PFSK-1 (cell line): Measurements from ENCODE around the gene FKBP10.

ENCODE experiments used
- FOXP2 ChIP-seq: optimal IDR thresholded peaks from 2 replicates; pipeline ENCODE3; 2011; ENCODE audit warnings: borderline replicate concordance, control low read depth, inconsistent platforms; ENCODE audit not compliant: insufficient read depth; ENCODE audit errors: extremely low read length, extremely low read depth
- POLR2AphosphoS5 ChIP-seq: IDR thresholded peaks from 2 replicates; pipeline ENCODE4 v1.6.1; 2012; ENCODE audit warnings: low read depth, mild to moderate bottlenecking, control low read depth, low read length, moderate library complexity
- SIN3A ChIP-seq: IDR thresholded peaks from 2 replicates; pipeline ENCODE4 v1.6.1; 2012; ENCODE audit warnings: mild to moderate bottlenecking, low read length, moderate library complexity, borderline replicate concordance; ENCODE audit not compliant: insufficient read depth
- TAF1 ChIP-seq: IDR thresholded peaks from 2 replicates; pipeline ENCODE4 v1.6.1; 2012; ENCODE audit warnings: low read length, control low read depth, borderline replicate concordance; ENCODE audit not compliant: insufficient read depth
- TF ChIP-seq, protein P1 (sequence below), 2 experiments: IDR thresholded peaks; 2 replicates each; pipeline versions ENCODE4 v1.6.1 to v1.8.0; 2011 to 2012; ENCODE audit warnings: low read depth in 2 of 2, low read length in 2 of 2, control low read depth in 1 of 2, inconsistent platforms in 1 of 2, mild to moderate bottlenecking in 1 of 2, moderate library complexity in 1 of 2; ENCODE audit not compliant: insufficient read depth in 1 of 2

Gene FKBP10

DNA sequence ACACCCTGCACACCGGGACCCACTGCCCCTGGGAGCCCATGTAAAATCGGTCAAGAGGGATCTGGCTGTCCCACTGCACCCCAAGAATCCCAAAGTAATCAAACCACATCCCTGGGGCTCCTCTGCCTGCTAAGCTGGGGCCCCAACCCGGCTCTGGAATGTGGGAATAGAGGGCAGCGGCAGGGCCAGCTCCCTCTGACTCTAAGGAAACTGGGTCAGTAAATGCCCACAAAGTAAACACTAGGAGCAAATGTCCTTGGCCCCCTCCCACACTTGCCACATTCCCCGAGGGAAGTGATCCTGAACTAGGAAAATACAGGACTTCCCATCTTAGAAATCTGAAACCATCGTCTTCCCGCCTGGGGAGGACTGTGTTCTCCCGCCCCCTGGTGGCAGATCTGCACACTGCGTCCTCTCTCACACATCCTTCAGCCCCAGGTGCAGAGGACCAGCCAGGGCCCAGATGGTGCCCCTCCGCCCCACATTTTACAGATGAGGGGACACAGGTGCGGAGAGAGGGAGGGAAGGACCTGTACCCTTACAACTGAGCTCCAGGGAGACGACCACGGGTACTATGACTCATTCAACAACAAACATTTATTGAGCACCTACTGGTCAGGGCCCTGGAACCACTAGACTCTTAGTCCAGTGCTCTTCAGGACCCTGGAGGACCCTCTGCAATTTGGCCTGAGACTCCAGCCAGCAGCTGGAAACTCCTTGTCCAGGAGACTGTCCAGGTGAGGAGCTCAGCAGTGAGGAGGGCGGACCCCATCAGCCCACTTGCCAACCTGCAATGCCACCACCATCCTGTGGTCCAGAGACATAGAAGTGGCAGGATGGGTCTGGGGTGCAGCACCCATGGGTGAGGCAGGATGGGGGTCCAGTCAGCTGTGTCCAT is 11.2 kb upstream of the FKBP10 start:
- TF ChIP-seq, protein P1, sequence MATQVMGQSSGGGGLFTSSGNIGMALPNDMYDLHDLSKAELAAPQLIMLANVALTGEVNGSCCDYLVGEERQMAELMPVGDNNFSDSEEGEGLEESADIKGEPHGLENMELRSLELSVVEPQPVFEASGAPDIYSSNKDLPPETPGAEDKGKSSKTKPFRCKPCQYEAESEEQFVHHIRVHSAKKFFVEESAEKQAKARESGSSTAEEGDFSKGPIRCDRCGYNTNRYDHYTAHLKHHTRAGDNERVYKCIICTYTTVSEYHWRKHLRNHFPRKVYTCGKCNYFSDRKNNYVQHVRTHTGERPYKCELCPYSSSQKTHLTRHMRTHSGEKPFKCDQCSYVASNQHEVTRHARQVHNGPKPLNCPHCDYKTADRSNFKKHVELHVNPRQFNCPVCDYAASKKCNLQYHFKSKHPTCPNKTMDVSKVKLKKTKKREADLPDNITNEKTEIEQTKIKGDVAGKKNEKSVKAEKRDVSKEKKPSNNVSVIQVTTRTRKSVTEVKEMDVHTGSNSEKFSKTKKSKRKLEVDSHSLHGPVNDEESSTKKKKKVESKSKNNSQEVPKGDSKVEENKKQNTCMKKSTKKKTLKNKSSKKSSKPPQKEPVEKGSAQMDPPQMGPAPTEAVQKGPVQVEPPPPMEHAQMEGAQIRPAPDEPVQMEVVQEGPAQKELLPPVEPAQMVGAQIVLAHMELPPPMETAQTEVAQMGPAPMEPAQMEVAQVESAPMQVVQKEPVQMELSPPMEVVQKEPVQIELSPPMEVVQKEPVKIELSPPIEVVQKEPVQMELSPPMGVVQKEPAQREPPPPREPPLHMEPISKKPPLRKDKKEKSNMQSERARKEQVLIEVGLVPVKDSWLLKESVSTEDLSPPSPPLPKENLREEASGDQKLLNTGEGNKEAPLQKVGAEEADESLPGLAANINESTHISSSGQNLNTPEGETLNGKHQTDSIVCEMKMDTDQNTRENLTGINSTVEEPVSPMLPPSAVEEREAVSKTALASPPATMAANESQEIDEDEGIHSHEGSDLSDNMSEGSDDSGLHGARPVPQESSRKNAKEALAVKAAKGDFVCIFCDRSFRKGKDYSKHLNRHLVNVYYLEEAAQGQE (IDR thresholded peaks at IDR 0.05; ENCODE audit: insufficient read depth in 1 of 2, low read depth in 2 of 2, low read length in 2 of 2): no peak
- TF ChIP-seq POLR2AphosphoS5 (peak; percentile 13; the same call in 1 of the 2 replicates), SIN3A (no peak), FOXP2 (no peak), TAF1 (peak; percentile 13; the same call in 1 of the 2 replicates)

DNA sequence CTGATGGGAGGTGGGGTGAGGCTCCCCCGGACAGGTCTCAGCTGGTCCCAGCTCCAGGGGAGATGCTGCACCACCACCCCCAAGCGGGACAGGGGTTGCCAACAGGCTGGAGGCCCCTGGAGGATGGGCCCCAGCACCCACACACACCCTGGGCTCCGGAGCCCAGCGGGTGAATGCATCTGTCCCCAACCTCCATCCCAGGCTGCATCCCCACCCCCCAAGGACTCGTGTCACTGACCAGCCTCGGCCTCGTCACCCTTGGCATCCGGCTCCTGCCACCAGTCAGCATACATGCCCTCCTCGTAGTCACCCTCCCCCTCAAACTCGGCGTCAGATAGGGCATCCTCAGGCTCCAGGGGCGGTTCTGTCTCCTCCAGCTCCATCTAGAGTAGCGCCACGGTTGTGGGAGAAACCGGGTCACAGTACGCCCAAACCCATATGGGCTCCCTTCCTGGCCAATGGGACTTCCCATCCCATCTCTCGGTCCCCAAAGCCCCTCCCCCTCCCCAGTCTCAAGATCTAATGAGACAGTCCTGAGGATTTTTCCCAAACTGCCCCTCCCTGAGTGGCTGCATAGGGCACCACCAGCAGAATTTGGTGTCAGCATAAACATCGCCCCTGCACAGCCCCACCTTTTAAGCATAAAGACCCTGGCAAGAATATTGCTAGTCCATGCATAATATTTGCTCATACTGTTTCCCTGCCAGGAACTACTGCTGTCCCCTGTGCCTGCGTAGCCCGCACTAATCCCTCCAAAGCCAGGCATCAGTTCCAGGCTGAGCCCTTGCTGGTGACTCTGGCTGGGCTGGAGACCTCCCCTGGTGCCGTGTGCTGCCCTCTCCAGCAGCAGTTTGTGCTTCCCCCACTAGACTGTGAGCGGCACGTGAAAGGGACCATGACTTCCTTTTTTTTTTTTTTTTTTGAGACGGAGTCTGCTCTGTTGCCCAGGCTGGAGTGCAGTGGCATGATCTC is 9.5 kb upstream of the FKBP10 start:
- TF ChIP-seq POLR2AphosphoS5 (no peak), TAF1 (no peak), FOXP2 (no peak), SIN3A (no peak)
- TF ChIP-seq, protein P1 (IDR thresholded peaks at IDR 0.05; ENCODE audit: insufficient read depth in 1 of 2, low read depth in 2 of 2, low read length in 2 of 2): no peak

DNA sequence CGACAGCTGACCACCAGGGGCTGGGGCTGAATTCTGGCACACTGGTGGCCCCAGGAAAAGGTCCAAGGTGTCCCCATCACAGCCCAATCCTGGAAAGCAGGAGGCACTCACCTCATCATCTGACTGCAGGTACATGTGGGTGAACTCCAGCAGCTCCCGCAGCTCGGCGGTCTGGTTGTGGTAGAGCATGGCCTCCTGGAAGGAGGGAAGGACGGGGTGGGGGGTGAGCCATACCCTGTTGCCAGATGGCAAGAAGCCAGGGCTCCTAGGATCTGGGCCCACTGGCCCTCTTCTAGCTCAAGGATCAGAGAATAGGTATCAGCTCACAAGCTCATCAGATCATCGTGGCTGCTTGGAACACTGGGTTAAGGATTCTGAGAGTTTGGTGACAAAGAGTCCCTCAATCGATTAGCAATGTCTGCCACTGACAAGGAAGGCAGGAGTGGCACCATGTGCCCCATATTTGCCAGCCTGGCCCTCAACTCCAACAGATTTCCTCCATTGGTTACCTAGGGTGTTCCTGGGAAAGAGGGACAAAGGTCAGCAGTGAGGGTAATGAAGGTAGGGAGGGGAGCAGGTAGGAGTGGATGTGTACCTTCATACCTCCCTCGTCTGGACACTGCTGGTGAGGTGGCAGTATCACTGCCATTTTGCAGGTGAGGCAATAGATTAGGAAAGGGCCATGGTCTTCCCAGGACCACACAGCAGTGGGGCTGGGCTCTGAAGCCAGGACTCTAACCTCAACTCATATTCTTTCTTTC is 5.9 kb upstream of the FKBP10 start:
- TF ChIP-seq FOXP2: no peak
- no peak for TF ChIP-seq SIN3A
- no peak for TF ChIP-seq TAF1
- TF ChIP-seq, protein P1 (IDR thresholded peaks at IDR 0.05; ENCODE audit: insufficient read depth in 1 of 2, low read depth in 2 of 2, low read length in 2 of 2): no peak
- TF ChIP-seq POLR2AphosphoS5: no peak

DNA sequence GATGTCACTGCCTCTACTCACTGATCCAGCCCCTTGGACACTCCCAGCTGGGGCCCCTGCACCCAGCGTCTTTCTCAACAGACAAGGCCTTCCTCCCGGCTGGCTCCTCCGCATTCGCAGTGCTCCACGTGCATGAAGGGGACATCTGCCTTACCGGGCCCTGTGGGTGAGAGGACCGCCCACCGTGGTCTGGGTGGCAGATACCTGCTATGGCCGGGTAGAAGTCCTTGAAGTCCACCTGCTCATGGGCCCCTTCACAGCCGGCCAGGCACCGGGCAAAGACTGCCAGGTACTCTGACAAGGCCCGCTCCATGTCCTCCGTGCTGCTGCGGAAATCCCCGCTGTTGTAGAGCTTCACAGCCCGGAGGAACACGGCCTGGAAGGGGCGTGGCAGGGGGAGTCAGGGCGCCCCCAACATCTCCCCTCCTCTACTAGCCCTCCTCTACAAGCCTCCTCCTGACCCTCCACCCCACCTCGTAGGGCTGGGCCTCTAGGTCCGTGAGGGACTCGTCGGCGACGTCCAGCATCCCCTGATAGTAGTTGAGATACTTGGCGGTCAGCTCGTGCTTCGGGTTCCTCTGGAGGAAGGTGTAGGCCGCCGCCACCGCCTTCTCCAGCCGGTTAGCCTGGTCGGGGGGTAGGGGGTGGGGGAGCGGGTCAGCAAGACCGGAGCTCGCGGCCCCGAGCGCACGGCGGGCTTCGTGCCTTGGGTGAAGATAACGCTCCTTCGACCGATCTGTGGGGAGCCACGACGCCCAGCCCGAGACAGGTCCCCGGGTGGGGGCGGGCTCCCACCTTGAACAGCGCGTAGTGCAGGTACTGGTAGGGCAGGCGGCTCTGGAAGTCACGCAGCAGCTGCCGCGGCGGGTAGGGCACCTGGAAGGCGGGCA is 1.9 kb upstream of the FKBP10 start:
- no peak for TF ChIP-seq TAF1
- TF ChIP-seq FOXP2: no peak
- TF ChIP-seq, protein P1 (IDR thresholded peaks at IDR 0.05; ENCODE audit: insufficient read depth in 1 of 2, low read depth in 2 of 2, low read length in 2 of 2): no peak
- no peak for TF ChIP-seq POLR2AphosphoS5
- no peak for TF ChIP-seq SIN3A
